OCI-LY1 (cell line): ENCODE results near the gene MAPK1.

ENCODE experiments used
- H2AFZ ChIP-seq: fragments of 200-600 bp; sonication (generic), shearing (Covaris generic); 2 replicates; pipeline ENCODE4 v1.6.0; 2014; ENCODE audit warnings: antibody characterized with exemption, mild to moderate bottlenecking, low read length
- H3F3A ChIP-seq: fragments of 200-600 bp; sonication (generic), shearing (Covaris generic); 2 replicates; pipeline ENCODE4 v1.6.0; 2014; ENCODE audit warnings: mild to moderate bottlenecking, antibody characterized with exemption, low read length, moderate library complexity; ENCODE audit not compliant: insufficient read depth
- H3K27ac ChIP-seq: fragments of 200-600 bp; sonication (generic); 2 replicates; pipeline ENCODE4 v1.5.1; 2014; ENCODE audit warnings: low read length, mixed run types, mild to moderate bottlenecking, low read depth; ENCODE audit not compliant: poor library complexity, severe bottlenecking
- H3K27me3 ChIP-seq: fragments of 200-600 bp; sonication (generic); 2 replicates; pipeline ENCODE4 v1.6.0; 2014; ENCODE audit warnings: antibody characterized with exemption, mild to moderate bottlenecking, low read length, moderate library complexity; ENCODE audit not compliant: insufficient read depth
- H3K36me3 ChIP-seq: fragments of 200-600 bp; sonication (generic); 2 replicates; pipeline ENCODE4 v1.6.1; 2014; ENCODE audit warnings: mild to moderate bottlenecking, antibody characterized with exemption, low read length, moderate library complexity, mixed read lengths; ENCODE audit not compliant: insufficient read depth
- H3K4me1 ChIP-seq: fragments of 200-600 bp; sonication (generic); 2 replicates; pipeline ENCODE4 v1.5.1; 2014; ENCODE audit warnings: mild to moderate bottlenecking, low read length, moderate library complexity; ENCODE audit not compliant: insufficient read depth, severe bottlenecking
- H3K4me2 ChIP-seq: fragments of 200-600 bp; sonication (generic), shearing (Covaris generic); 2 replicates; pipeline ENCODE4 v1.6.1; 2014; ENCODE audit warnings: low read length
- H3K4me3 ChIP-seq: fragments of 200-600 bp; sonication (generic); 2 replicates; pipeline ENCODE4 v1.5.1; 2014; ENCODE audit warnings: low read length, low read depth, mild to moderate bottlenecking, mixed read lengths; ENCODE audit not compliant: poor library complexity, severe bottlenecking
- H3K79me2 ChIP-seq: fragments of 200-600 bp; shearing (Covaris generic); 2 replicates; pipeline ENCODE4 v1.6.1; 2016; ENCODE audit warnings: mixed run types, low read length, mixed read lengths; ENCODE audit not compliant: insufficient read depth
- H3K9ac ChIP-seq: fragments of 200-600 bp; sonication (generic), shearing (Covaris generic); 2 replicates; pipeline ENCODE4 v1.6.1; 2014; ENCODE audit warnings: mild to moderate bottlenecking, low read length, mixed read lengths
- H3K9me2 ChIP-seq: fragments of 200-600 bp; sonication (generic), shearing (Covaris generic); 2 replicates; pipeline ENCODE4 v1.6.1; 2014; ENCODE audit warnings: low read depth, mild to moderate bottlenecking, low read length, mixed read lengths
- H3K9me3 ChIP-seq: fragments of 200-600 bp; shearing (Covaris generic); 2 replicates; pipeline ENCODE4 v1.6.1; 2014; ENCODE audit warnings: low read length, mixed read lengths
- H4K20me1 ChIP-seq: fragments of 200-600 bp; sonication (generic), shearing (Covaris generic); 2 replicates; pipeline ENCODE4 v1.6.0; 2016; ENCODE audit warnings: mild to moderate bottlenecking, low read length; ENCODE audit not compliant: insufficient read depth
- CTCF ChIP-seq: fragments of 200-600 bp; sonication (generic), shearing (Covaris generic); IDR thresholded peaks from 2 replicates; pipeline ENCODE4 v1.5.1; 2017; ENCODE audit warnings: mild to moderate bottlenecking, antibody characterized with exemption, low read length, moderate library complexity, mixed read lengths
- EZH2 ChIP-seq: fragments of 200-600 bp; sonication (generic), shearing (Covaris generic); IDR thresholded peaks from 2 replicates; pipeline ENCODE4 v1.8.0; 2017; ENCODE audit warnings: borderline replicate concordance, mixed run types, mild to moderate bottlenecking, antibody characterized with exemption, low read length, moderate library complexity, mixed read lengths

Gene MAPK1

GRCh38 chr22:21816787-21817496, 50.5 kb downstream of the MAPK1 start:
- peak overlapping the region; percentile 71 for H3K4me2 ChIP-seq
- H3K27ac ChIP-seq: peak overlapping the region; percentile 96
- no peak overlapping the region for H2AFZ ChIP-seq
- H4K20me1 ChIP-seq: no peaks in the 10 kb centered on the region
- H3K27me3 ChIP-seq: no peaks in the 10 kb centered on the region
- H3K79me2 ChIP-seq: peaks cover 87% of the 10 kb centered on the region
- peaks cover 46% of the 10 kb centered on the region for H3K4me1 ChIP-seq
- H3K9me3 ChIP-seq: no peaks in the 10 kb centered on the region
- peaks cover 6% of the 10 kb centered on the region for H3K36me3 ChIP-seq
- no peak for TF ChIP-seq CTCF
- peak overlapping the region; percentile 58 for H3K9ac ChIP-seq
- H3K9me2 ChIP-seq: no peaks in the 10 kb centered on the region
- H3K4me3 ChIP-seq: peak overlapping the region; percentile 50
- H3F3A ChIP-seq: no peaks in the 10 kb centered on the region

- H2AFZ ChIP-seq: no peak overlapping the region
- no peaks in the 10 kb centered on the region for H3K27me3 ChIP-seq
- H3K9me2 ChIP-seq: no peaks in the 10 kb centered on the region
- H3K79me2 ChIP-seq: peaks cover 86% of the 10 kb centered on the region
- H3K36me3 ChIP-seq: peaks cover 9% of the 10 kb centered on the region
- H3F3A ChIP-seq: no peaks in the 10 kb centered on the region
- H3K27ac ChIP-seq: peak overlapping the region; percentile 96
- no peak overlapping the region; the same call in 1 of the 2 replicates for H3K9ac ChIP-seq
- H4K20me1 ChIP-seq: no peaks in the 10 kb centered on the region
- H3K9me3 ChIP-seq: no peaks in the 10 kb centered on the region
- TF ChIP-seq EZH2: no peak
- TF ChIP-seq CTCF: no peak
- H3K4me1 ChIP-seq: peaks cover 46% of the 10 kb centered on the region
- H3K4me3 ChIP-seq: peak overlapping the region; percentile 50
- H3K4me2 ChIP-seq: peak overlapping the region; percentile 71
Measured at GRCh38 chr22:21816472-21816786, 51.0 kb downstream of the MAPK1 start.

- H3K4me1 ChIP-seq: peaks cover 48% of the 10 kb centered on the region
- peak overlapping the region; percentile 96 for H3K27ac ChIP-seq
- H3K27me3 ChIP-seq: no peaks in the 10 kb centered on the region
- H3F3A ChIP-seq: no peaks in the 10 kb centered on the region
- peaks cover 10% of the 10 kb centered on the region for H3K36me3 ChIP-seq
- no peak overlapping the region for H3K4me3 ChIP-seq
- no peak for TF ChIP-seq CTCF
- no peak for TF ChIP-seq EZH2
- no peaks in the 10 kb centered on the region for H3K9me3 ChIP-seq
- no peak overlapping the region; the same call in 1 of the 2 replicates for H3K4me2 ChIP-seq
- H4K20me1 ChIP-seq: no peaks in the 10 kb centered on the region
- H3K79me2 ChIP-seq: peaks cover 86% of the 10 kb centered on the region
- H2AFZ ChIP-seq: no peak overlapping the region
- H3K9ac ChIP-seq: no peak overlapping the region
- H3K9me2 ChIP-seq: no peaks in the 10 kb centered on the region
Measured at GRCh38 chr22:21815958-21816357, 51.5 kb downstream of the MAPK1 start.
